CD4-positive, alpha-beta T cell (primary cell): ENCODE results near the gene PRKCB. TPM values are rescaled to one million over a fixed set of nuclear protein-coding genes. Genes with fewer than 3 reads are reported as not detected.
"Not testable (repeated sequence)": the region's sequence is repeated elsewhere in the genome, so short reads cannot be mapped to it uniquely, and the experiment has no call there.

Experiments used
- ATAC-seq: fragments of 200-7000 bp; cut with Tn5 transposase; one replicate; pipeline ENCODE4 v1.10.0; 2022; ENCODE audit warnings: mild to moderate bottlenecking; ENCODE audit not compliant: poor library complexity
- CTCF ChIA-PET: fragments of 350-600 bp; sonication (Branson Sonifier 250); formaldehyde crosslinking; loops from one replicate; lab custom pipeline; 2021; ENCODE audit warnings: antibody characterized with exemption, inconsistent platforms; lab: Charles Lee
- POLR2A ChIA-PET: fragments of 350-600 bp; sonication (Branson Sonifier 250); formaldehyde crosslinking; loops from one replicate; lab custom pipeline; 2021; ENCODE audit warnings: antibody characterized with exemption, inconsistent platforms; lab: Charles Lee
- DNase-seq, 14 experiments: peaks; one replicate each; pipeline ENCODE4 v3.0.0-alpha.2; 2013 to 2020; ENCODE audit warnings: mixed read lengths in 2 of 14
- H3K27ac ChIP-seq, 2 donors: one replicate each; pipeline versions ENCODE4 v1.5.1 to v1.7.0; 2013; ENCODE audit warnings: low read length in 2 of 2, low read depth in 1 of 2, mild to moderate bottlenecking in 1 of 2
- H3K27me3 ChIP-seq, 2 experiments: 1 replicate in 1 of 2; 2 replicates in 1 of 2; pipeline versions ENCODE4 v1.6.1 to v1.7.0; 2013; ENCODE audit warnings: low read length in 2 of 2, control low read depth in 1 of 2, mild to moderate bottlenecking in 1 of 2, moderate library complexity in 1 of 2; ENCODE audit not compliant: insufficient read depth in 2 of 2, control insufficient read depth in 1 of 2
- H3K36me3 ChIP-seq: one replicate; pipeline ENCODE4 v1.6.1; 2013; ENCODE audit warnings: low read length, control low read depth; ENCODE audit not compliant: insufficient read depth
- H3K4me1 ChIP-seq: one replicate; pipeline ENCODE4 v1.6.1; 2013; ENCODE audit warnings: low read length, control low read depth; ENCODE audit not compliant: insufficient read depth
- H3K4me3 ChIP-seq: one replicate; pipeline ENCODE4 v1.5.1; 2013; ENCODE audit warnings: mild to moderate bottlenecking, low read length, moderate library complexity
- H3K9me3 ChIP-seq, 2 experiments: 1 replicate in 1 of 2; 2 replicates in 1 of 2; pipeline versions ENCODE4 v1.6.1 to v1.7.0; 2013; ENCODE audit warnings: low read length in 2 of 2, mild to moderate bottlenecking in 2 of 2, control low read depth in 1 of 2, moderate library complexity in 1 of 2; ENCODE audit not compliant: control insufficient read depth in 1 of 2, insufficient read depth in 1 of 2
- H3K27ac Mint-ChIP-seq: one replicate; pipeline ENCODE4 v1.8.0; 2020; ENCODE audit warnings: mixed read lengths
- H3K27me3 Mint-ChIP-seq: one replicate; pipeline ENCODE4 v1.8.0; 2021; ENCODE audit warnings: mixed read lengths
- H3K36me3 Mint-ChIP-seq: one replicate; pipeline ENCODE4 v1.8.0; 2021; ENCODE audit warnings: low read depth, mixed read lengths
- H3K4me1 Mint-ChIP-seq: one replicate; pipeline ENCODE4 v1.8.0; 2021; ENCODE audit warnings: low read depth, mixed read lengths
- H3K4me3 Mint-ChIP-seq: one replicate; pipeline ENCODE4 v1.8.0; 2020; ENCODE audit warnings: mild to moderate bottlenecking, mixed read lengths
- H3K9me3 Mint-ChIP-seq: one replicate; pipeline ENCODE4 v1.8.0; 2020; ENCODE audit warnings: mixed read lengths
- intact Hi-C, 2 experiments: fragments of 100-400 bp; cut with DNase I in 1 of 2; cut with micrococcal nuclease in 1 of 2; formaldehyde crosslinking; loops; one replicate each; pipeline versions ENCODE4 v1.15.1 to v1.9.0; 2023 to 2025; cut with DNase I, micrococcal nuclease
- total RNA-seq, 174 experiments: library from RNA in 2 of 174; stranded (reverse) in 2 of 174; gene quantifications; one replicate each; pipeline ENCODE4 v1.2.3 and lab custom pipeline; 2021 to 2026
- TF ChIP-seq, protein P1 (sequence below): fragments of 200-600 bp; IDR thresholded peaks from one replicate; pipeline ENCODE4 v1.8.0; 2022; ENCODE audit warnings: antibody characterized with exemption, mild to moderate bottlenecking

PRKCB gene
- total RNA-seq, 2 experiments from 2014 or later: 64.7 TPM

DNA sequence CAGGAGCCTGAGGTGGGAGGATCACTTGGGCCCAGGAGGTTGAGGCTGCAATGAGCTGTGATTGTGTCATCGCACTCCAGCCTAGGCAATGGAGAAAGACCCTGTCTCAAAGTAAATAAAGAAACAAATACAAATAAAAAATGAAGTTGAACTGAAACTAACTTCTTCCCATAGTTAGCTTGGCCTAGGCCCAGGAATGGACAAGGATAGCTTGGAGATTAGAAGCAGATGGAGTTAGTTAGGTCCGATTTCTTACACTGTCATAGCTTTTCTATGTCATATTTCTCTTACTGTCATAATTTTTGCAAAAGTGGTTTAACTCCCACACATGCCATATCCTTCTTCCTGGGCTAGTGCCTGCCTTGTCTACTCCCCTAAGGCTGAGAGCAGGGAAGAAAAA is 265.6 kb downstream of the PRKCB start:
- ATAC-seq (no peak), DNase-seq (no peak)
- H3K9me3 ChIP-seq: peaks cover 0 to 8% of the 10 kb centered on the region in 2 experiments
- Mint-ChIP-seq H3K9me3 (no peaks in the 10 kb centered on the region), H3K4me1 (no peaks in the 10 kb centered on the region), H3K4me3 (no peak overlapping the region), H3K27ac (no peak overlapping the region), H3K27me3 (no peaks in the 10 kb centered on the region), H3K36me3 (peaks cover 77% of the 10 kb centered on the region)
- CTCF ChIA-PET: no interaction called here
- H3K4me1 ChIP-seq: no peaks in the 10 kb centered on the region
- TF ChIP-seq, protein P1, sequence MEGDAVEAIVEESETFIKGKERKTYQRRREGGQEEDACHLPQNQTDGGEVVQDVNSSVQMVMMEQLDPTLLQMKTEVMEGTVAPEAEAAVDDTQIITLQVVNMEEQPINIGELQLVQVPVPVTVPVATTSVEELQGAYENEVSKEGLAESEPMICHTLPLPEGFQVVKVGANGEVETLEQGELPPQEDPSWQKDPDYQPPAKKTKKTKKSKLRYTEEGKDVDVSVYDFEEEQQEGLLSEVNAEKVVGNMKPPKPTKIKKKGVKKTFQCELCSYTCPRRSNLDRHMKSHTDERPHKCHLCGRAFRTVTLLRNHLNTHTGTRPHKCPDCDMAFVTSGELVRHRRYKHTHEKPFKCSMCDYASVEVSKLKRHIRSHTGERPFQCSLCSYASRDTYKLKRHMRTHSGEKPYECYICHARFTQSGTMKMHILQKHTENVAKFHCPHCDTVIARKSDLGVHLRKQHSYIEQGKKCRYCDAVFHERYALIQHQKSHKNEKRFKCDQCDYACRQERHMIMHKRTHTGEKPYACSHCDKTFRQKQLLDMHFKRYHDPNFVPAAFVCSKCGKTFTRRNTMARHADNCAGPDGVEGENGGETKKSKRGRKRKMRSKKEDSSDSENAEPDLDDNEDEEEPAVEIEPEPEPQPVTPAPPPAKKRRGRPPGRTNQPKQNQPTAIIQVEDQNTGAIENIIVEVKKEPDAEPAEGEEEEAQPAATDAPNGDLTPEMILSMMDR: no peak
- peaks cover 17% of the 10 kb centered on the region for H3K36me3 ChIP-seq
- POLR2A ChIA-PET: no interaction called here
- H3K27me3 ChIP-seq: no peaks in the 10 kb centered on the region
- no peak overlapping the region for H3K4me3 ChIP-seq
- no peak overlapping the region for H3K27ac ChIP-seq
- intact Hi-C loops: no loop called here

DNA sequence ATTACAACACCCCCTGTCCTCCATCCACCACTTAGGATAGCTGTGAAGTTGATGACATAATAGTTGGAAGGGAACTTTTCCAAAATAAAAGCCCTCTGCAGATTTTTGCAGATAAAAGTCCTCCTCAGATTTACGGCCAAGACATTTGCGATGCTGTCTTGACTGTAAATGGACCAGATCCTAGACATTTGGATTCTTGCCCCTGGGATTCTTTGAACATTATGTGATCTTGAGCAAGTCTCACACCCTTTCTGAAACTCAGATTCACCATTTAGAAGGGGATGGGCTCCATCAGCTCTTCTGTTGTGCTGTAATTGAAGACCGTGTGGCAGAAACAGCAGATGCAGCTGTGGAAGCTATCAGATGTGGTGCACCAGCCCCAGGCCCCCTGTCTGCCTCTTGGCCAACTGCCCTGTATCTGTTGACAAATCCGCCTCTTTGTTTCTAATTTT is 266.5 kb downstream of the PRKCB start:
- Mint-ChIP-seq H3K4me3 (no peak overlapping the region), H3K27me3 (no peaks in the 10 kb centered on the region), H3K27ac (no peak overlapping the region), H3K36me3 (peaks cover 74% of the 10 kb centered on the region), H3K4me1 (no peaks in the 10 kb centered on the region), H3K9me3 (no peaks in the 10 kb centered on the region)
- ATAC-seq (no peak), DNase-seq (no peak)
- TF ChIP-seq, protein P1: no peak
- ChIA-PET POLR2A (no interaction called here), CTCF (no interaction called here)
- intact Hi-C loops: no loop called here
- Histone ChIP-seq H3K9me3 (peaks cover 0 to 8% of the 10 kb centered on the region in 2 experiments), H3K27me3 (no peaks in the 10 kb centered on the region), H3K4me3 (no peak overlapping the region), H3K36me3 (peaks cover 17% of the 10 kb centered on the region), H3K27ac (no peak overlapping the region), H3K4me1 (no peaks in the 10 kb centered on the region)

DNA sequence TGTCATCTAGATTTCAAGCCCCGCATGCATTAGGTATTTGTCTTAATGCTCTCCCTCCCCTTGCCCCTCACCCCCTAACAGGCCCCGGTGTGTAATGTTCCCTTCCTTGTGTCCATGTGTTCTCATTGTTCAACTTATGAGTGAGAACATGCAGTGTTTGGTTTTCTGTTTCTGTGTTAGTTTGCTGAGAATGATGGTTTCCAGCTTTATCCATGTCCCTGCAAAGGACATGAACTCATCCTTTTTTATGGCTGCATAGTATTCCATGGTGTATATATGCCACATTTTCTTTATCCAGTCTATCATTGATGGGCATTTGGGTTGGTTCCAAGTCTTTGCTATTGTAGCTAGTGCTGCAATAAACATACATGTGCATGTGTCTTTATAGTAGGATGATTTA is 269.7 kb downstream of the PRKCB start:
- H3K27me3 Mint-ChIP-seq, POLR2A ChIA-PET, H3K4me3 Mint-ChIP-seq, intact Hi-C loops, H3K4me3 ChIP-seq, H3K4me1 ChIP-seq, H3K27me3 ChIP-seq, H3K9me3 Mint-ChIP-seq, DNase-seq, H3K4me1 Mint-ChIP-seq, H3K9me3 ChIP-seq, H3K27ac ChIP-seq, ATAC-seq, H3K27ac Mint-ChIP-seq, H3K36me3 ChIP-seq: not testable (repeated sequence)
- CTCF ChIA-PET: interaction anchor here (0.5 kb wide), 1 partner anchor 30 kb away, joined by 3 read pairs; no protein-coding TSS in a partner anchor
- H3K36me3 Mint-ChIP-seq: peaks cover 51% of the 10 kb centered on the region

DNA sequence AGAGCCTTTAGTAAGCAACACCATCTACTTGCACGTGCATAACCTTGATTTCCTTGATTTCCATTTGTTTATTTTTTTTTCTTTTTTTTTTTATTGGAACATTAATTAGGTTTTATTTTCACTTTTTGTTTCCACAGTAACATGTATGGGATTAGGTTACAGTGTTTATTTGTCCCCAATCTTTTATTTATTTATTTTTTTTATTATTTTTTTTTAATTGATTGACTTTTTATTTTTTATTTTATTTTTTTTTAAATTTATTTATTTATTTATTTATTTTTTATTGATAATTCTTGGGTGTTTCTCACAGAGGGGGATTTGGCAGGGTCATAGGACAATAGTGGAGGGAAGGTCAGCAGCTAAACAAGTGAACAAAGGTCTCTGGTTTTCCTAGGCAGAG is 272.3 kb downstream of the PRKCB start:
- H3K9me3 Mint-ChIP-seq, H3K27me3 ChIP-seq, H3K4me1 Mint-ChIP-seq, H3K4me1 ChIP-seq, H3K4me3 Mint-ChIP-seq, H3K4me3 ChIP-seq, ATAC-seq, H3K27ac ChIP-seq, POLR2A ChIA-PET, DNase-seq, H3K9me3 ChIP-seq, intact Hi-C loops, CTCF ChIA-PET, H3K27me3 Mint-ChIP-seq, H3K27ac Mint-ChIP-seq: not testable (repeated sequence)
- peaks cover 10% of the 10 kb centered on the region for H3K36me3 ChIP-seq
- peaks cover 56% of the 10 kb centered on the region for H3K36me3 Mint-ChIP-seq
